Gastrocnemius medialis (tissue), 4 donors: ENCODE data around the gene LRAT.

Experiments
- POLR2A ChIP-seq, 2 donors: fragments of 450-650 bp; IDR thresholded peaks; one replicate each; pipeline ENCODE4 v1.6.1; 2017; ENCODE audit warnings: antibody characterized with exemption in 2 of 2, mild to moderate bottlenecking in 2 of 2, moderate library complexity in 2 of 2
- TF ChIP-seq, protein P1 (sequence below), 5 experiments: fragments of 450-650 bp in 3 of 5; fragments of 200-600 bp in 2 of 5; sonication (generic) in 2 of 5; IDR thresholded peaks in 4 of 5; conservative IDR thresholded peaks in 1 of 5; 1 replicate in 4 of 5; 2 replicates in 1 of 5; pipeline ENCODE4 v1.5.1; 2016 to 2019; ENCODE audit warnings: antibody characterized with exemption in 5 of 5, mild to moderate bottlenecking in 3 of 5, moderate library complexity in 3 of 5

GRCh38 chr4:154719087-154719486 is 24.7 kb upstream of the LRAT start:
- TF ChIP-seq, protein P1, sequence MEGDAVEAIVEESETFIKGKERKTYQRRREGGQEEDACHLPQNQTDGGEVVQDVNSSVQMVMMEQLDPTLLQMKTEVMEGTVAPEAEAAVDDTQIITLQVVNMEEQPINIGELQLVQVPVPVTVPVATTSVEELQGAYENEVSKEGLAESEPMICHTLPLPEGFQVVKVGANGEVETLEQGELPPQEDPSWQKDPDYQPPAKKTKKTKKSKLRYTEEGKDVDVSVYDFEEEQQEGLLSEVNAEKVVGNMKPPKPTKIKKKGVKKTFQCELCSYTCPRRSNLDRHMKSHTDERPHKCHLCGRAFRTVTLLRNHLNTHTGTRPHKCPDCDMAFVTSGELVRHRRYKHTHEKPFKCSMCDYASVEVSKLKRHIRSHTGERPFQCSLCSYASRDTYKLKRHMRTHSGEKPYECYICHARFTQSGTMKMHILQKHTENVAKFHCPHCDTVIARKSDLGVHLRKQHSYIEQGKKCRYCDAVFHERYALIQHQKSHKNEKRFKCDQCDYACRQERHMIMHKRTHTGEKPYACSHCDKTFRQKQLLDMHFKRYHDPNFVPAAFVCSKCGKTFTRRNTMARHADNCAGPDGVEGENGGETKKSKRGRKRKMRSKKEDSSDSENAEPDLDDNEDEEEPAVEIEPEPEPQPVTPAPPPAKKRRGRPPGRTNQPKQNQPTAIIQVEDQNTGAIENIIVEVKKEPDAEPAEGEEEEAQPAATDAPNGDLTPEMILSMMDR (IDR thresholded peaks at IDR 0.05 in 4 of 5, conservative IDR thresholded peaks at IDR 0.05 in 1 of 5), result no peak
- TF ChIP-seq POLR2A (IDR thresholded peaks at IDR 0.05), result no peak
